GM23248 (cell line): ENCODE data around the gene PIK3CB.
"Not testable (repeated sequence)": the region's sequence is repeated elsewhere in the genome, so short reads cannot be mapped to it uniquely, and the experiment has no call there.

Source experiments
- EZH2 ChIP-seq: fragments of 200-600 bp; sonication (generic); IDR thresholded peaks from 2 replicates; pipeline ENCODE4 v1.6.1; 2018; ENCODE audit warnings: antibody characterized with exemption, mild to moderate bottlenecking; ENCODE audit not compliant: insufficient read depth, poor library complexity, severe bottlenecking
- EZH2phosphoT487 ChIP-seq: fragments of 200-600 bp; sonication (generic); IDR thresholded peaks from 2 replicates; pipeline ENCODE4 v1.6.1; 2018; ENCODE audit warnings: antibody characterized with exemption, moderate library complexity, mild to moderate bottlenecking, low read depth; ENCODE audit not compliant: insufficient read depth

GRCh38 chr3:138820379-138820778, 14.3 kb downstream of the PIK3CB start:
- TF ChIP-seq EZH2phosphoT487, EZH2: not testable (repeated sequence)
